ENCODE measurements around the gene PAWR. TPM values are rescaled to one million over a fixed set of nuclear protein-coding genes. Genes with fewer than 3 reads are reported as not detected.

PAWR gene
- total RNA-seq, 1 experiment from 2014 or later, result 55.3 TPM

DNA sequence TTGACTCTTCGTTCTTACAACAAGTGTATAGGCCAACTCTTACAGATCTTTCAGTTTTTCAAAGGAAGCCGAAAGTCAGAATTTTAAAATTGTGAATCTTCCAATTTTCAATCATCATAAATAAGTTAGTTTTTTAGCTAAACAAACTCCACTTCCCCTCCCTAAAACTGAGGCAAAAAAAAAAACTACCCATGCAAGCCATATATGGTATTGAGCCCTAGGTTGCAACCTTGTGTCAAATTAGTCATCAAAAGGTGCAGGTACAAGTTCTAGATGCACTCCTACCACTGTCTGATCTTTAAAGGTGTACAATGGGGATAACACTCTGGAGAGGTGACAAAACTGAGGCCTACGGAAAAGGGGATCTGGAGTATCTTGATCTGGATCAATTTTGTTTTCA lies 97.9 kb downstream of the PAWR start:
- CTCF ChIA-PET, result no interaction called here
- H3K4me1 ChIP-seq (ENCODE audit: insufficient read depth, low read length, poor library complexity, severe bottlenecking), result no peaks in the 10 kb centered on the region

DNA sequence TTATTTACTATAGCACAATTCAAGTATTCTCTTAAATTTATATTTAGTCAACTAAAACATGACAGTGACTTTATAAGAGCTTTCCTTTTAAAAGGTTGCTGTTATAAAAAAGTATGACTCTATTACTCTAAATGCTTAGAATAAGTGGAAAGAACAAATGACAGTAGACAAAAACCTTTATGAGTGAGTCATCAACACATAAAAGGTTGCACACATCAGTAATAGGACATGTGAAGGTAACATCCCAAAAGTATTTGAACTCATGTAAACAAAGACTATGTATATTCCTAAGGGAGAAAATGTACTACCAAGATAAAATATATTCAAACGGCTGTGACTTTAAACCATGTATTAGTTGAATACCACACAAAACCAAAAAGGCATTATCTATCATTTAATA lies 98.8 kb downstream of the PAWR start:
- H3K27me3 ChIP-seq (replicated peaks; ENCODE audit: insufficient read depth, low read depth, low read length, poor library complexity), result no peaks in the 10 kb centered on the region
- BruUV-seq (replicated peaks), result no TSS peak
- CTCF ChIA-PET, result no interaction called here
- H3K9me3 ChIP-seq (ENCODE audit: low read depth, low read length, poor library complexity, severe bottlenecking), result no peaks in the 10 kb centered on the region
- no peaks in the 10 kb centered on the region for H3K4me1 ChIP-seq (ENCODE audit: insufficient read depth, low read length, poor library complexity, severe bottlenecking)
- H3K36me3 ChIP-seq (ENCODE audit: insufficient read depth, low read length, poor library complexity, severe bottlenecking), result no peaks in the 10 kb centered on the region
- POLR2A ChIA-PET (ENCODE audit: low non-redundant PET), result no interaction called here
- no peak for TF ChIP-seq EZH2 (IDR thresholded peaks at IDR 0.05; ENCODE audit: borderline replicate concordance, low read depth, low read length, poor library complexity, severe bottlenecking)
- TF ChIP-seq, protein P1, sequence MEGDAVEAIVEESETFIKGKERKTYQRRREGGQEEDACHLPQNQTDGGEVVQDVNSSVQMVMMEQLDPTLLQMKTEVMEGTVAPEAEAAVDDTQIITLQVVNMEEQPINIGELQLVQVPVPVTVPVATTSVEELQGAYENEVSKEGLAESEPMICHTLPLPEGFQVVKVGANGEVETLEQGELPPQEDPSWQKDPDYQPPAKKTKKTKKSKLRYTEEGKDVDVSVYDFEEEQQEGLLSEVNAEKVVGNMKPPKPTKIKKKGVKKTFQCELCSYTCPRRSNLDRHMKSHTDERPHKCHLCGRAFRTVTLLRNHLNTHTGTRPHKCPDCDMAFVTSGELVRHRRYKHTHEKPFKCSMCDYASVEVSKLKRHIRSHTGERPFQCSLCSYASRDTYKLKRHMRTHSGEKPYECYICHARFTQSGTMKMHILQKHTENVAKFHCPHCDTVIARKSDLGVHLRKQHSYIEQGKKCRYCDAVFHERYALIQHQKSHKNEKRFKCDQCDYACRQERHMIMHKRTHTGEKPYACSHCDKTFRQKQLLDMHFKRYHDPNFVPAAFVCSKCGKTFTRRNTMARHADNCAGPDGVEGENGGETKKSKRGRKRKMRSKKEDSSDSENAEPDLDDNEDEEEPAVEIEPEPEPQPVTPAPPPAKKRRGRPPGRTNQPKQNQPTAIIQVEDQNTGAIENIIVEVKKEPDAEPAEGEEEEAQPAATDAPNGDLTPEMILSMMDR (conservative IDR thresholded peaks at IDR 0.05; ENCODE audit: low read depth, low read length), result no peak
- no peak overlapping the region for H3K27ac ChIP-seq (ENCODE audit: low read depth, low read length, poor library complexity, severe bottlenecking)
- intact Hi-C loops (cut with micrococcal nuclease; ENCODE audit: unreplicated experiment), result no loop called here
- no peak overlapping the region for H3K4me3 ChIP-seq (ENCODE audit: low read depth, low read length, poor library complexity, severe bottlenecking)
- DNase-seq (ENCODE audit: low spot score), result no peak

More for the DNA sequence above, 97.9 kb downstream of the PAWR start:
- TF ChIP-seq, protein P1 (conservative IDR thresholded peaks at IDR 0.05; ENCODE audit: low read depth, low read length), result no peak
- TF ChIP-seq EZH2 (IDR thresholded peaks at IDR 0.05; ENCODE audit: borderline replicate concordance, low read depth, low read length, poor library complexity, severe bottlenecking), result no peak
- Histone ChIP-seq H3K27ac (ENCODE audit: low read depth, low read length, poor library complexity, severe bottlenecking) (no peak overlapping the region), H3K4me3 (ENCODE audit: low read depth, low read length, poor library complexity, severe bottlenecking) (no peak overlapping the region), H3K36me3 (ENCODE audit: insufficient read depth, low read length, poor library complexity, severe bottlenecking) (no peaks in the 10 kb centered on the region), H3K27me3 (replicated peaks; ENCODE audit: insufficient read depth, low read depth, low read length, poor library complexity) (no peaks in the 10 kb centered on the region), H3K9me3 (ENCODE audit: low read depth, low read length, poor library complexity, severe bottlenecking) (no peaks in the 10 kb centered on the region)
- POLR2A ChIA-PET (ENCODE audit: low non-redundant PET), result no interaction called here
- DNase-seq (ENCODE audit: low spot score), result no peak
- no TSS peak for BruUV-seq (replicated peaks)
- intact Hi-C loops (cut with micrococcal nuclease; ENCODE audit: unreplicated experiment), result no loop called here

DNA sequence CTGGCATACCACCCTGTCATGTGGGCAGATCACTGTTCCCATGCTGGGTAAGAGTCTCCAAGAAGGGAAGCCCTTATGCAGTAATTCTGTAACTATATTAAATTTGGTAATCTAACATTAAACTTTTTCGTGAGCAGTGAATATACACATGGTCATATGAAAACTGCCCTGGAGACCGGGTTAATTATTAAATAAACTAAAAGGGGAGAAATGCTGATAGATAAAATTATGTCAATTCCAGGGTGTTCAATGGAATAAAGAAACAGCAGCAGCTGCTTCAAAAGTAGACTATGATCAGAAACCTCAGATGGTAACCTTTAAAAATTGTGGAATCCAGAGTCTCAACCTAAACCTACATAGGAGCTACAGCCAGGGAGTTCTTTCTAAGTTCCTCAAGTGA lies 100.0 kb downstream of the PAWR start:
- H3K4me1 ChIP-seq (ENCODE audit: insufficient read depth, low read length, poor library complexity, severe bottlenecking), result no peaks in the 10 kb centered on the region
- intact Hi-C loops (cut with micrococcal nuclease; ENCODE audit: unreplicated experiment), result no loop called here
- TSS peak; percentile 13 for BruUV-seq (replicated peaks)
- H3K36me3 ChIP-seq (ENCODE audit: insufficient read depth, low read length, poor library complexity, severe bottlenecking), result no peaks in the 10 kb centered on the region
- H3K27me3 ChIP-seq (replicated peaks; ENCODE audit: insufficient read depth, low read depth, low read length, poor library complexity), result no peaks in the 10 kb centered on the region
- no peak overlapping the region for H3K27ac ChIP-seq (ENCODE audit: low read depth, low read length, poor library complexity, severe bottlenecking)
- CTCF ChIA-PET, result no interaction called here
- DNase-seq (ENCODE audit: low spot score), result no peak
- POLR2A ChIA-PET (ENCODE audit: low non-redundant PET), result no interaction called here
- H3K4me3 ChIP-seq (ENCODE audit: low read depth, low read length, poor library complexity, severe bottlenecking), result no peak overlapping the region
- no peak for TF ChIP-seq EZH2 (IDR thresholded peaks at IDR 0.05; ENCODE audit: borderline replicate concordance, low read depth, low read length, poor library complexity, severe bottlenecking)
- TF ChIP-seq, protein P1 (conservative IDR thresholded peaks at IDR 0.05; ENCODE audit: low read depth, low read length), result no peak
- no peaks in the 10 kb centered on the region for H3K9me3 ChIP-seq (ENCODE audit: low read depth, low read length, poor library complexity, severe bottlenecking)

Measured in A673 (cell line).